NB4 (cell line): ENCODE data around the gene ANKRD33.

Experiments
- POLR2A ChIP-seq: IDR thresholded peaks from 2 replicates; pipeline ENCODE4 v1.6.1; 2011; ENCODE audit warnings: mild to moderate bottlenecking; ENCODE audit not compliant: insufficient read length; ENCODE audit errors: extremely low read depth
- TF ChIP-seq, protein P1 (sequence below): IDR thresholded peaks from one replicate; pipeline ENCODE4 v1.5.1; 2012; ENCODE audit warnings: low read depth, low read length
- TF ChIP-seq, protein P2 (sequence below): IDR thresholded peaks from 2 replicates; pipeline ENCODE4 v1.6.1; 2011; ENCODE audit warnings: low read depth, low read length

DNA sequence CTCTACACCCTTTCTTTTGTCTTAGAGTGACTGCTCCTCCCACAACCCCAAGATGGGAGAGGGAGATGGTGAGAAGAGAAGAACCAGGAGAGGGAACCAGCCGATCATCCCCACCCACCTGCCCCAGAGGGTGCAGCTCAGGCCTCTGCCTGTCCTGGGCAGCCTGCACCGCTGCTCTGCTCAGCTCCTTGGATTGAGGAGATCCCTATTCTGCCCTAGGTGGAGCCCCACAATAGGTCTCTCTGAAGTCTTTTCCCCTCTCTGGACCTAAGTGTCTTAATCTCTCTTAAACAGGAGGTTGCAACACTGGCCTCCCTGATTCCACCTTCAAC is 2.2 kb downstream of the ANKRD33 start:
- TF ChIP-seq, protein P1, sequence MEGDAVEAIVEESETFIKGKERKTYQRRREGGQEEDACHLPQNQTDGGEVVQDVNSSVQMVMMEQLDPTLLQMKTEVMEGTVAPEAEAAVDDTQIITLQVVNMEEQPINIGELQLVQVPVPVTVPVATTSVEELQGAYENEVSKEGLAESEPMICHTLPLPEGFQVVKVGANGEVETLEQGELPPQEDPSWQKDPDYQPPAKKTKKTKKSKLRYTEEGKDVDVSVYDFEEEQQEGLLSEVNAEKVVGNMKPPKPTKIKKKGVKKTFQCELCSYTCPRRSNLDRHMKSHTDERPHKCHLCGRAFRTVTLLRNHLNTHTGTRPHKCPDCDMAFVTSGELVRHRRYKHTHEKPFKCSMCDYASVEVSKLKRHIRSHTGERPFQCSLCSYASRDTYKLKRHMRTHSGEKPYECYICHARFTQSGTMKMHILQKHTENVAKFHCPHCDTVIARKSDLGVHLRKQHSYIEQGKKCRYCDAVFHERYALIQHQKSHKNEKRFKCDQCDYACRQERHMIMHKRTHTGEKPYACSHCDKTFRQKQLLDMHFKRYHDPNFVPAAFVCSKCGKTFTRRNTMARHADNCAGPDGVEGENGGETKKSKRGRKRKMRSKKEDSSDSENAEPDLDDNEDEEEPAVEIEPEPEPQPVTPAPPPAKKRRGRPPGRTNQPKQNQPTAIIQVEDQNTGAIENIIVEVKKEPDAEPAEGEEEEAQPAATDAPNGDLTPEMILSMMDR: no peak
- TF ChIP-seq POLR2A: no peak
- TF ChIP-seq, protein P2, sequence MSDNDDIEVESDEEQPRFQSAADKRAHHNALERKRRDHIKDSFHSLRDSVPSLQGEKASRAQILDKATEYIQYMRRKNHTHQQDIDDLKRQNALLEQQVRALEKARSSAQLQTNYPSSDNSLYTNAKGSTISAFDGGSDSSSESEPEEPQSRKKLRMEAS: no peak
